WTC11 (cell line): Measurements from ENCODE around the gene OSBPL7. TPM values are rescaled to one million over a fixed set of nuclear protein-coding genes. Genes with fewer than 3 reads are reported as not detected.

ENCODE experiments used
- ATAC-seq: fragments of 200-7000 bp; cut with Tn5 transposase; 2 replicates; pipeline ENCODE4 v1.10.0; 2021; ENCODE audit warnings: mild to moderate bottlenecking, moderate library complexity
- CTCF ChIA-PET: fragments of 300-600 bp; sonication (Branson Sonifier 250); formaldehyde crosslinking; loops from one replicate; lab custom pipeline; 2021; ENCODE audit warnings: antibody characterized with exemption; lab: Charles Lee
- POLR2A ChIA-PET: fragments of 350-600 bp; sonication (Branson Sonifier 250); formaldehyde crosslinking; loops from one replicate; lab custom pipeline; 2021; ENCODE audit warnings: antibody characterized with exemption; lab: Charles Lee
- DNase-seq: peaks from one replicate; pipeline ENCODE4 v3.0.0; 2021; ENCODE audit warnings: low spot score
- H3K27ac Mint-ChIP-seq: 2 replicates; pipeline ENCODE4 v1.8.0; 2021; ENCODE audit warnings: mixed read lengths
- H3K27me3 Mint-ChIP-seq: 2 replicates; pipeline ENCODE4 v1.8.0; 2021; ENCODE audit warnings: low read depth, mild to moderate bottlenecking, moderate library complexity, mixed read lengths
- H3K36me3 Mint-ChIP-seq: 2 replicates; pipeline ENCODE4 v1.8.0; 2021; ENCODE audit warnings: mixed read lengths
- H3K4me1 Mint-ChIP-seq: 2 replicates; pipeline ENCODE4 v1.8.0; 2022; ENCODE audit warnings: mixed read lengths
- H3K4me3 Mint-ChIP-seq: 2 replicates; pipeline ENCODE4 v1.8.0; 2021; ENCODE audit warnings: mild to moderate bottlenecking, moderate library complexity, mixed read lengths
- H3K9me3 Mint-ChIP-seq: 2 replicates; pipeline ENCODE4 v1.8.0; 2021; ENCODE audit warnings: mixed read lengths
- FOXK1 ChIP-seq: sonication (generic); formaldehyde crosslinking; IDR thresholded peaks from 2 replicates; pipeline ENCODE4 v1.8.0; 2022; ENCODE audit warnings: mild to moderate bottlenecking, moderate library complexity, missing genetic modification reagents
- FOXP1 ChIP-seq: sonication (generic); formaldehyde crosslinking; IDR thresholded peaks from 2 replicates; pipeline ENCODE4 v1.8.0; 2022; ENCODE audit warnings: missing genetic modification reagents, mild to moderate bottlenecking, moderate library complexity, borderline replicate concordance
- GRHL2 ChIP-seq: fragments of 250-450 bp; sonication (Bioruptor Pico); IDR thresholded peaks from 2 replicates; pipeline ENCODE4 v1.8.0; 2022; ENCODE audit warnings: mild to moderate bottlenecking, moderate library complexity; ENCODE audit not compliant: insufficient replicate concordance, severe bottlenecking
- GTF2I ChIP-seq: fragments of 250-450 bp; sonication (Bioruptor Pico); conservative IDR thresholded peaks from 2 replicates; pipeline ENCODE4 v1.4.0; 2021; ENCODE audit warnings: mild to moderate bottlenecking
- JAZF1 ChIP-seq: fragments of 250-450 bp; sonication (Bioruptor Pico); IDR thresholded peaks from 2 replicates; pipeline ENCODE4 v1.9.0; 2021; ENCODE audit warnings: moderate library complexity, mild to moderate bottlenecking, inconsistent platforms
- MXD4 ChIP-seq: fragments of 250-450 bp; sonication (Bioruptor Pico); IDR thresholded peaks from 2 replicates; pipeline ENCODE4 v1.8.0; 2021; ENCODE audit warnings: mild to moderate bottlenecking, moderate library complexity, borderline replicate concordance
- MYBL2 ChIP-seq: sonication (generic); formaldehyde crosslinking; IDR thresholded peaks from 2 replicates; pipeline ENCODE4 v1.8.1; 2023; ENCODE audit warnings: mild to moderate bottlenecking, moderate library complexity, missing genetic modification reagents
- NFYB ChIP-seq: sonication (generic); formaldehyde crosslinking; conservative IDR thresholded peaks from 2 replicates; pipeline ENCODE4 v1.8.0; 2022; ENCODE audit warnings: low read depth, missing genetic modification reagents
- NR3C1 ChIP-seq: sonication (generic); formaldehyde crosslinking; conservative IDR thresholded peaks from 2 replicates; pipeline ENCODE4 v1.8.1; 2023; ENCODE audit warnings: low read depth, mild to moderate bottlenecking, missing genetic modification reagents
- SMAD3 ChIP-seq: sonication (generic); formaldehyde crosslinking; IDR thresholded peaks from 2 replicates; pipeline ENCODE4 v1.8.0; 2022; ENCODE audit warnings: missing genetic modification reagents, mild to moderate bottlenecking, borderline replicate concordance
- TCF7 ChIP-seq: sonication (generic); formaldehyde crosslinking; IDR thresholded peaks from 2 replicates; pipeline ENCODE4 v1.8.0; 2022; ENCODE audit warnings: mild to moderate bottlenecking, low read depth, missing genetic modification reagents, moderate library complexity
- total RNA-seq: library from RNA; stranded (reverse); gene quantifications from 3 replicates; pipeline ENCODE4 v1.2.3, GENCODE V29; 2021
- TF ChIP-seq, protein P1 (sequence below): sonication (generic); formaldehyde crosslinking; IDR thresholded peaks from 2 replicates; pipeline ENCODE4 v1.8.1; 2022; ENCODE audit warnings: mild to moderate bottlenecking, moderate library complexity, missing genetic modification reagents
- TF ChIP-seq, protein P2 (sequence below): fragments of 250-450 bp; sonication (Bioruptor Pico); IDR thresholded peaks from 2 replicates; pipeline ENCODE4 v2.1.2; 2022; ENCODE audit warnings: mild to moderate bottlenecking, moderate library complexity
- TF ChIP-seq, protein P3 (sequence below): fragments of 250-450 bp; sonication (Bioruptor Pico); IDR thresholded peaks from 2 replicates; pipeline ENCODE4 v1.9.0; 2021; ENCODE audit warnings: moderate library complexity, mild to moderate bottlenecking, inconsistent platforms, borderline replicate concordance
- TF ChIP-seq, protein P4 (sequence below): sonication (generic); formaldehyde crosslinking; IDR thresholded peaks from 2 replicates; pipeline ENCODE4 v1.8.0; 2022; ENCODE audit warnings: mild to moderate bottlenecking, missing genetic modification reagents
- TF ChIP-seq, protein P5 (sequence below): sonication (generic); formaldehyde crosslinking; IDR thresholded peaks from 2 replicates; pipeline ENCODE4 v1.8.1; 2022; ENCODE audit warnings: low read depth, mild to moderate bottlenecking, moderate library complexity, missing genetic modification reagents, borderline replicate concordance
- TF ChIP-seq, protein P6 (sequence below): fragments of 250-450 bp; sonication (Bioruptor Pico); IDR thresholded peaks from 2 replicates; pipeline ENCODE4 v1.9.0; 2021; ENCODE audit warnings: mild to moderate bottlenecking

Gene OSBPL7
- total RNA-seq, 1 experiment from 2014 or later, result 13.5 TPM

DNA sequence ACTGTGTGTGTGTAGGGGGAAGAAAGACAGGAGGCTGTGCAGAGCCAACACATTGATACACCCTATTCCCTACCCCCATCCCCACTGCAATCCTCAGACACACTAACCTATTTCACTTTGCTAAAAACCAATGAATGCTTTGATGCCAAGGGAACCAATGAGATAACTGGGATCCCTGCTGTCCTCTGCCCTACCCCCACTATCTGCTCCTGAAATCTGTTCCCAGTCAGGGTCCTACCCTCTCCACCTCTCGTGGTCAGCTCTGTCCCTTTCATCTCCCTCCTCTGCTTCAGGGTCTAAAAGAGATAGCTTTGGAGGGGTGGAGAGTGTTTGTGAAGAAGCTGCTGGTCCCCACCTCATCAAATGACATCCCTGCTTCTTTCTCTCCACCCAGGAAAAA is 48.5 kb upstream of the OSBPL7 start:
- Mint-ChIP-seq H3K4me1 (peaks cover 49% of the 10 kb centered on the region), H3K4me3 (no peak overlapping the region), H3K27me3 (peaks cover 86% of the 10 kb centered on the region), H3K36me3 (no peaks in the 10 kb centered on the region), H3K27ac (no peak overlapping the region), H3K9me3 (no peaks in the 10 kb centered on the region)
- no peak for TF ChIP-seq JAZF1 (CRISPR knock-in tag)
- no peak for TF ChIP-seq NR3C1
- no peak for TF ChIP-seq MYBL2 (CRISPR knock-in tag)
- TF ChIP-seq FOXP1, result no peak
- ChIA-PET POLR2A (interaction anchor here (0.5 kb wide), 1 partner anchor 21 kb away, joined by 6 read pairs; no protein-coding TSS in a partner anchor), CTCF (interaction anchor here (1.1 to 8.7 kb wide), 7 partner anchors 14 to 148 kb away, joined by 3 to 94 read pairs (median 7); partner anchors contain the start of genes SCRN2 and SP6)
- ATAC-seq (no peak), DNase-seq (no peak)

DNA sequence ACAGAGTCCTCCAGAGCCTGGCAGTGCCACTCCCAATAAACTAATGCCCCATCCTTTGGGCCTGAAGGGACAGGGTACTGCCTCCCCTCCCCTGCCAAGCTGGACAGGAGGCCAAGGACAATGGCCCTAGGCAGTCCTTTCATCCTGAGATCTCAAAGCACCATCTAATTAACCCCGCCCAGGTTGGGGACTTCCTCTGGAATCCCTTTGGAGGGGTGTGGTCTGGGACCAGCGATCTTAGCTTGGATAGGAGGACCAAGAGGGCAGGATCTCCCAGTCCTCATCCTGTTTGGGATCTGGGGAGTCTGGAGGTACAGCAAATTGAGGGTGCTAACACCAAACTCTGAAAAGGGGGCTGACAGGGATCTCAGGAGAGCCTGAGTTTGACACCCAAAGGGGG is 47.5 kb upstream of the OSBPL7 start:
- peak; percentile 15; the same call in 1 of the 2 replicates for ATAC-seq
- Mint-ChIP-seq H3K36me3 (no peaks in the 10 kb centered on the region), H3K4me1 (peaks cover 41% of the 10 kb centered on the region), H3K27me3 (peaks cover 83% of the 10 kb centered on the region), H3K4me3 (no peak overlapping the region), H3K27ac (no peak overlapping the region), H3K9me3 (no peaks in the 10 kb centered on the region)
- TF ChIP-seq NFYB (no peak), GRHL2 (CRISPR knock-in tag) (no peak), SMAD3 (no peak)
- TF ChIP-seq, protein P1, sequence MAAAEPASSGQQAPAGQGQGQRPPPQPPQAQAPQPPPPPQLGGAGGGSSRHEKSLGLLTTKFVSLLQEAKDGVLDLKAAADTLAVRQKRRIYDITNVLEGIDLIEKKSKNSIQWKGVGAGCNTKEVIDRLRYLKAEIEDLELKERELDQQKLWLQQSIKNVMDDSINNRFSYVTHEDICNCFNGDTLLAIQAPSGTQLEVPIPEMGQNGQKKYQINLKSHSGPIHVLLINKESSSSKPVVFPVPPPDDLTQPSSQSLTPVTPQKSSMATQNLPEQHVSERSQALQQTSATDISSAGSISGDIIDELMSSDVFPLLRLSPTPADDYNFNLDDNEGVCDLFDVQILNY (CRISPR knock-in tag), result no peak
- TF ChIP-seq, protein P2, sequence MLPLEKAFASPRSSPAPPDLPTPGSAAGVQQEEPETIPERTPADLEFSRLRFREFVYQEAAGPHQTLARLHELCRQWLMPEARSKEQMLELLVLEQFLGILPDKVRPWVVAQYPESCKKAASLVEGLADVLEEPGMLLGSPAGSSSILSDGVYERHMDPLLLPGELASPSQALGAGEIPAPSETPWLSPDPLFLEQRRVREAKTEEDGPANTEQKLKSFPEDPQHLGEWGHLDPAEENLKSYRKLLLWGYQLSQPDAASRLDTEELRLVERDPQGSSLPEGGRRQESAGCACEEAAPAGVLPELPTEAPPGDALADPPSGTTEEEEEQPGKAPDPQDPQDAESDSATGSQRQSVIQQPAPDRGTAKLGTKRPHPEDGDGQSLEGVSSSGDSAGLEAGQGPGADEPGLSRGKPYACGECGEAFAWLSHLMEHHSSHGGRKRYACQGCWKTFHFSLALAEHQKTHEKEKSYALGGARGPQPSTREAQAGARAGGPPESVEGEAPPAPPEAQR, result no peak
- no peak for DNase-seq
- POLR2A ChIA-PET, result no interaction called here
- CTCF ChIA-PET, result interaction anchor here (1.1 to 8.7 kb wide), 6 partner anchors 18 to 149 kb away, joined by 3 to 94 read pairs (median 6); partner anchors contain the start of gene SP6

DNA sequence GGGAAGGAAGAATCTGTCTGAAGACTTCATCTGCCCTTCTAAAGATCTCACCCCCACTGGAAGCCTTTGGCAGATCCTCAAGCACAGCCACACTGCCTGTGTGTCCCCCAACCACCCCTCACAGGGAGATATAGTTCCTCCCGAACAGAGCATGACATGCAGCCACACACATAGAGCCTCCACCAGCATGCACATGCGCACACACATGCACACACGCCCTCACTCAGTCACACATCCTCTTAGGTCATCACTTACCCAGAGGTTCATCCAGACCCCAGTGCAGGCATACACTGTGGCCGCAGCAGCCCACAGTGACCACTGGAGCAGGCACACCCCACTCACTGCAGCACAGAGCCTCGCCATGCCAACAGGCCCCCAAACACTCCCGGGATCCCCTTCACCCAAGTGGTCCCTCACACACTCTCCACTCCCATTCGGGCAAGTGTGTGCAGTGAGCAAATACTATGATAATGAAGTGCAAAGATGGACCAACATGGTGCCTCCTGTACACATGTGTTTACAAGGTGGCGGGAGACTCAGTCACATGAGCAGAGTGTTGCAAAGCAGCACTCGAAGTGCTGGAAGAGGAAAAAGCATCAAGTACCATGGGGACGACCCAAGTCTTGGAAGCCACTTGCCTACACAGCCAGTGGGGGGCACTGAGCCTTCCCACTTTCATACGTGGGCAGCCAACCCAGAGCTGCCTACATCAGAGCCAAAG is 46.4 kb upstream of the OSBPL7 start:
- ChIA-PET POLR2A (interaction anchor here (0.6 kb wide), 1 partner anchor 281 kb away, joined by 3 read pairs; no protein-coding TSS in a partner anchor), CTCF (interaction anchor here (1.3 to 8.7 kb wide), 3 partner anchors 20 to 79 kb away, joined by 4 to 94 read pairs (median 5); no protein-coding TSS in a partner anchor)
- peaks cover 29% of the 10 kb centered on the region for H3K4me1 Mint-ChIP-seq
- H3K36me3 Mint-ChIP-seq, result no peaks in the 10 kb centered on the region
- H3K9me3 Mint-ChIP-seq, result no peaks in the 10 kb centered on the region
- DNase-seq, result no peak
- H3K27ac Mint-ChIP-seq, result no peak overlapping the region
- ATAC-seq, result no peak
- peaks cover 76% of the 10 kb centered on the region for H3K27me3 Mint-ChIP-seq
- no peak overlapping the region for H3K4me3 Mint-ChIP-seq
- TF ChIP-seq, protein P3, sequence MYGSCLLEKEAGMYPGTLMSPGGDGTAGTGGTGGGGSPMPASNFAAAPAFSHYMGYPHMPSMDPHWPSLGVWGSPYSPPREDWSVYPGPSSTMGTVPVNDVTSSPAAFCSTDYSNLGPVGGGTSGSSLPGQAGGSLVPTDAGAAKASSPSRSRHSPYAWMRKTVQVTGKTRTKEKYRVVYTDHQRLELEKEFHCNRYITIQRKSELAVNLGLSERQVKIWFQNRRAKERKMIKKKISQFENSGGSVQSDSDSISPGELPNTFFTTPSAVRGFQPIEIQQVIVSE (CRISPR knock-in tag), result no peak
- TF ChIP-seq NR3C1, result no peak
- TF ChIP-seq TCF7 (CRISPR knock-in tag), result no peak
- no peak for TF ChIP-seq MXD4
- TF ChIP-seq GTF2I (CRISPR knock-in tag), result no peak
- TF ChIP-seq SMAD3, result no peak
- TF ChIP-seq, protein P2, result no peak
- TF ChIP-seq, protein P4, sequence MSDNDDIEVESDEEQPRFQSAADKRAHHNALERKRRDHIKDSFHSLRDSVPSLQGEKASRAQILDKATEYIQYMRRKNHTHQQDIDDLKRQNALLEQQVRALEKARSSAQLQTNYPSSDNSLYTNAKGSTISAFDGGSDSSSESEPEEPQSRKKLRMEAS, result no peak
- no peak for TF ChIP-seq FOXK1 (CRISPR knock-in tag)
- TF ChIP-seq, protein P5, sequence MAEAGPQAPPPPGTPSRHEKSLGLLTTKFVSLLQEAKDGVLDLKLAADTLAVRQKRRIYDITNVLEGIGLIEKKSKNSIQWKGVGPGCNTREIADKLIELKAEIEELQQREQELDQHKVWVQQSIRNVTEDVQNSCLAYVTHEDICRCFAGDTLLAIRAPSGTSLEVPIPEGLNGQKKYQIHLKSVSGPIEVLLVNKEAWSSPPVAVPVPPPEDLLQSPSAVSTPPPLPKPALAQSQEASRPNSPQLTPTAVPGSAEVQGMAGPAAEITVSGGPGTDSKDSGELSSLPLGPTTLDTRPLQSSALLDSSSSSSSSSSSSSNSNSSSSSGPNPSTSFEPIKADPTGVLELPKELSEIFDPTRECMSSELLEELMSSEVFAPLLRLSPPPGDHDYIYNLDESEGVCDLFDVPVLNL (CRISPR knock-in tag), result no peak
- TF ChIP-seq, protein P6, sequence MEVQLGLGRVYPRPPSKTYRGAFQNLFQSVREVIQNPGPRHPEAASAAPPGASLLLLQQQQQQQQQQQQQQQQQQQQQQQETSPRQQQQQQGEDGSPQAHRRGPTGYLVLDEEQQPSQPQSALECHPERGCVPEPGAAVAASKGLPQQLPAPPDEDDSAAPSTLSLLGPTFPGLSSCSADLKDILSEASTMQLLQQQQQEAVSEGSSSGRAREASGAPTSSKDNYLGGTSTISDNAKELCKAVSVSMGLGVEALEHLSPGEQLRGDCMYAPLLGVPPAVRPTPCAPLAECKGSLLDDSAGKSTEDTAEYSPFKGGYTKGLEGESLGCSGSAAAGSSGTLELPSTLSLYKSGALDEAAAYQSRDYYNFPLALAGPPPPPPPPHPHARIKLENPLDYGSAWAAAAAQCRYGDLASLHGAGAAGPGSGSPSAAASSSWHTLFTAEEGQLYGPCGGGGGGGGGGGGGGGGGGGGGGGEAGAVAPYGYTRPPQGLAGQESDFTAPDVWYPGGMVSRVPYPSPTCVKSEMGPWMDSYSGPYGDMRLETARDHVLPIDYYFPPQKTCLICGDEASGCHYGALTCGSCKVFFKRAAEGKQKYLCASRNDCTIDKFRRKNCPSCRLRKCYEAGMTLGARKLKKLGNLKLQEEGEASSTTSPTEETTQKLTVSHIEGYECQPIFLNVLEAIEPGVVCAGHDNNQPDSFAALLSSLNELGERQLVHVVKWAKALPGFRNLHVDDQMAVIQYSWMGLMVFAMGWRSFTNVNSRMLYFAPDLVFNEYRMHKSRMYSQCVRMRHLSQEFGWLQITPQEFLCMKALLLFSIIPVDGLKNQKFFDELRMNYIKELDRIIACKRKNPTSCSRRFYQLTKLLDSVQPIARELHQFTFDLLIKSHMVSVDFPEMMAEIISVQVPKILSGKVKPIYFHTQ (CRISPR knock-in tag), result no peak
